WTC11 (cell line): ENCODE data around the gene GRK1.

Experiments
- ATF2 ChIP-seq: sonication (generic); formaldehyde crosslinking; IDR thresholded peaks from 2 replicates; pipeline ENCODE4 v1.8.1; 2022; ENCODE audit warnings: low read depth, missing genetic modification reagents, borderline replicate concordance
- ATF6 ChIP-seq: sonication (generic); formaldehyde crosslinking; IDR thresholded peaks from 2 replicates; pipeline ENCODE4 v1.8.1; 2023; ENCODE audit warnings: mild to moderate bottlenecking, missing genetic modification reagents
- CBFB ChIP-seq: sonication (generic); formaldehyde crosslinking; IDR thresholded peaks from 2 replicates; pipeline ENCODE4 v1.8.1; 2022; ENCODE audit warnings: mild to moderate bottlenecking, low read depth, missing genetic modification reagents
- CREB1 ChIP-seq: sonication (generic); formaldehyde crosslinking; IDR thresholded peaks from 2 replicates; pipeline ENCODE4 v1.8.0; 2023; ENCODE audit warnings: mild to moderate bottlenecking, missing genetic modification reagents
- ELF4 ChIP-seq: sonication (generic); formaldehyde crosslinking; IDR thresholded peaks from 2 replicates; pipeline ENCODE4 v1.8.1; 2022; ENCODE audit warnings: low read depth, mild to moderate bottlenecking, moderate library complexity, missing genetic modification reagents
- KAT7 ChIP-seq: sonication (generic); formaldehyde crosslinking; IDR thresholded peaks from 2 replicates; pipeline ENCODE4 v1.8.1; 2023; ENCODE audit warnings: missing genetic modification reagents, mild to moderate bottlenecking, borderline replicate concordance
- MXD4 ChIP-seq: fragments of 250-450 bp; sonication (Bioruptor Pico); IDR thresholded peaks from 2 replicates; pipeline ENCODE4 v1.8.0; 2021; ENCODE audit warnings: mild to moderate bottlenecking, moderate library complexity, borderline replicate concordance
- SMAD3 ChIP-seq: sonication (generic); formaldehyde crosslinking; IDR thresholded peaks from 2 replicates; pipeline ENCODE4 v1.8.0; 2022; ENCODE audit warnings: missing genetic modification reagents, mild to moderate bottlenecking, borderline replicate concordance
- TP53 ChIP-seq: sonication (generic); formaldehyde crosslinking; IDR thresholded peaks from 2 replicates; pipeline ENCODE4 v1.8.1; 2023; ENCODE audit warnings: mild to moderate bottlenecking, missing genetic modification reagents
- TF ChIP-seq, protein P1 (sequence below): fragments of 200-600 bp; IDR thresholded peaks from 2 replicates; pipeline ENCODE4 v1.8.0; 2022; ENCODE audit warnings: antibody characterized with exemption
- TF ChIP-seq, protein P2 (sequence below): sonication (generic); formaldehyde crosslinking; IDR thresholded peaks from 2 replicates; pipeline ENCODE4 v1.8.1; 2023; ENCODE audit warnings: mild to moderate bottlenecking, missing genetic modification reagents, moderate library complexity

DNA sequence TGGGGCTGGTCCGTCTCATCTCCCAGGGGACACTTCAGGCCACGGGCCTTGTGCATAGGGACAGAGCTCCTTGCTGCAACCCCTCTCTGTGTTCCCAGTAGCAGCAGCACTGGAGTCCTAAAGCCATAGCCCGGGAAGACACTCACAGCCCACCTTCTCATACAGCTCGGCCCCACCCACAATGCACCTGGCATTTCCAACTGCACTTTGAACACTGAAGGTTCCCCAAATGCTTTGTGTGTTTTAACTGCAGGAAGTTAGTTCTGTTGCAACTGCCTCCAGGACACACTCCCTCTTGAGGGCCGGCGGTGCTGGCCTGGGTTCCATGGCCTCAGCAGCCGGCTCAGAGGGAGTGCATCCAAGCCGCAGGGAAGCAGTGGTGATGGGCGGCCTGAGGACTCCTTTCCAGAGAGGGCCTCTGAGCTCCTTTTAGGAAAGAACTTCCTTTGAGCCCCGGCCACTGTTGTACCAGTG is 69.3 kb downstream of the GRK1 start:
- TF ChIP-seq, protein P1, sequence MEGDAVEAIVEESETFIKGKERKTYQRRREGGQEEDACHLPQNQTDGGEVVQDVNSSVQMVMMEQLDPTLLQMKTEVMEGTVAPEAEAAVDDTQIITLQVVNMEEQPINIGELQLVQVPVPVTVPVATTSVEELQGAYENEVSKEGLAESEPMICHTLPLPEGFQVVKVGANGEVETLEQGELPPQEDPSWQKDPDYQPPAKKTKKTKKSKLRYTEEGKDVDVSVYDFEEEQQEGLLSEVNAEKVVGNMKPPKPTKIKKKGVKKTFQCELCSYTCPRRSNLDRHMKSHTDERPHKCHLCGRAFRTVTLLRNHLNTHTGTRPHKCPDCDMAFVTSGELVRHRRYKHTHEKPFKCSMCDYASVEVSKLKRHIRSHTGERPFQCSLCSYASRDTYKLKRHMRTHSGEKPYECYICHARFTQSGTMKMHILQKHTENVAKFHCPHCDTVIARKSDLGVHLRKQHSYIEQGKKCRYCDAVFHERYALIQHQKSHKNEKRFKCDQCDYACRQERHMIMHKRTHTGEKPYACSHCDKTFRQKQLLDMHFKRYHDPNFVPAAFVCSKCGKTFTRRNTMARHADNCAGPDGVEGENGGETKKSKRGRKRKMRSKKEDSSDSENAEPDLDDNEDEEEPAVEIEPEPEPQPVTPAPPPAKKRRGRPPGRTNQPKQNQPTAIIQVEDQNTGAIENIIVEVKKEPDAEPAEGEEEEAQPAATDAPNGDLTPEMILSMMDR = no peak
- TF ChIP-seq, protein P2, sequence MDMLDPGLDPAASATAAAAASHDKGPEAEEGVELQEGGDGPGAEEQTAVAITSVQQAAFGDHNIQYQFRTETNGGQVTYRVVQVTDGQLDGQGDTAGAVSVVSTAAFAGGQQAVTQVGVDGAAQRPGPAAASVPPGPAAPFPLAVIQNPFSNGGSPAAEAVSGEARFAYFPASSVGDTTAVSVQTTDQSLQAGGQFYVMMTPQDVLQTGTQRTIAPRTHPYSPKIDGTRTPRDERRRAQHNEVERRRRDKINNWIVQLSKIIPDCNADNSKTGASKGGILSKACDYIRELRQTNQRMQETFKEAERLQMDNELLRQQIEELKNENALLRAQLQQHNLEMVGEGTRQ (CRISPR knock-in tag) = no peak
- TF ChIP-seq SMAD3 = no peak
- no peak for TF ChIP-seq CREB1 (CRISPR knock-in tag)
- no peak for TF ChIP-seq ELF4
- no peak for TF ChIP-seq CBFB
- no peak for TF ChIP-seq KAT7
- no peak for TF ChIP-seq ATF2 (CRISPR knock-in tag)
- no peak for TF ChIP-seq MXD4 (CRISPR knock-in tag)
- TF ChIP-seq ATF6 (CRISPR knock-in tag) = no peak
- no peak for TF ChIP-seq TP53 (CRISPR knock-in tag)
